GM12878 (cell line): ENCODE measurements around the gene BRSK2.

Source experiments
- BRCA1 ChIP-seq: IDR thresholded peaks from 2 replicates; pipeline ENCODE4 v1.6.1; 2011; ENCODE audit warnings: low read depth, low read length, improper control_type of control experiment
- GABPA ChIP-seq: IDR thresholded peaks from 2 replicates; pipeline ENCODE4 v1.6.1; 2014; ENCODE audit warnings: antibody characterized with exemption, low read depth, mild to moderate bottlenecking, inconsistent platforms
- HDAC2 ChIP-seq: fragments of 200-600 bp; sonication (generic); IDR thresholded peaks from 2 replicates; pipeline ENCODE4 v1.6.1; 2017
- MEF2A ChIP-seq: IDR thresholded peaks from 2 replicates; pipeline ENCODE4 v1.6.1; 2011; ENCODE audit warnings: low read depth, mild to moderate bottlenecking, low read length, moderate library complexity; ENCODE audit not compliant: insufficient read depth
- MTA3 ChIP-seq: IDR thresholded peaks from 2 replicates; pipeline ENCODE4 v1.6.1; 2012; ENCODE audit warnings: low read length, inconsistent platforms, borderline replicate concordance
- PAX8 ChIP-seq: fragments of 450-650 bp; IDR thresholded peaks from 2 replicates; pipeline ENCODE4 v1.6.1; 2017; ENCODE audit warnings: mild to moderate bottlenecking, moderate library complexity
- POLR2A ChIP-seq: IDR thresholded peaks from 2 replicates; pipeline ENCODE4 v1.6.1; 2011; ENCODE audit warnings: low read depth, mild to moderate bottlenecking, low read length
- RAD21 ChIP-seq: IDR thresholded peaks from 2 replicates; pipeline ENCODE4 v1.6.1; 2011; ENCODE audit warnings: mild to moderate bottlenecking, low read depth, low read length, moderate library complexity; ENCODE audit not compliant: insufficient read depth
- RCOR1 ChIP-seq: conservative IDR thresholded peaks from 2 replicates; pipeline ENCODE4 v1.6.1; 2012; ENCODE audit warnings: low read depth, low read length, improper control_type of control experiment
- ZNF274 ChIP-seq: IDR thresholded peaks from one replicate; pipeline ENCODE4 v1.8.0; 2011; ENCODE audit not compliant: insufficient read length, insufficient read depth
- TF ChIP-seq, protein P1 (sequence below), 3 experiments: IDR thresholded peaks in 2 of 3; conservative IDR thresholded peaks in 1 of 3; 2 replicates each; pipeline ENCODE4 v1.5.1; 2011; ENCODE audit warnings: low read depth in 3 of 3, low read length in 3 of 3, mild to moderate bottlenecking in 3 of 3, control low read depth in 2 of 3, moderate library complexity in 2 of 3, inconsistent platforms in 1 of 3, mixed read lengths in 1 of 3; ENCODE audit not compliant: control insufficient read depth in 2 of 3, insufficient read depth in 1 of 3; ENCODE audit errors: extremely low read depth in 1 of 3
- TF ChIP-seq, protein P2 (sequence below): IDR thresholded peaks from 2 replicates; pipeline ENCODE4 v1.6.1; 2012; ENCODE audit warnings: mild to moderate bottlenecking, low read depth, low read length
- TF ChIP-seq, protein P3 (sequence below): IDR thresholded peaks from 2 replicates; pipeline ENCODE4 v1.6.1; 2012; ENCODE audit warnings: low read depth, low read length, improper control_type of control experiment

DNA sequence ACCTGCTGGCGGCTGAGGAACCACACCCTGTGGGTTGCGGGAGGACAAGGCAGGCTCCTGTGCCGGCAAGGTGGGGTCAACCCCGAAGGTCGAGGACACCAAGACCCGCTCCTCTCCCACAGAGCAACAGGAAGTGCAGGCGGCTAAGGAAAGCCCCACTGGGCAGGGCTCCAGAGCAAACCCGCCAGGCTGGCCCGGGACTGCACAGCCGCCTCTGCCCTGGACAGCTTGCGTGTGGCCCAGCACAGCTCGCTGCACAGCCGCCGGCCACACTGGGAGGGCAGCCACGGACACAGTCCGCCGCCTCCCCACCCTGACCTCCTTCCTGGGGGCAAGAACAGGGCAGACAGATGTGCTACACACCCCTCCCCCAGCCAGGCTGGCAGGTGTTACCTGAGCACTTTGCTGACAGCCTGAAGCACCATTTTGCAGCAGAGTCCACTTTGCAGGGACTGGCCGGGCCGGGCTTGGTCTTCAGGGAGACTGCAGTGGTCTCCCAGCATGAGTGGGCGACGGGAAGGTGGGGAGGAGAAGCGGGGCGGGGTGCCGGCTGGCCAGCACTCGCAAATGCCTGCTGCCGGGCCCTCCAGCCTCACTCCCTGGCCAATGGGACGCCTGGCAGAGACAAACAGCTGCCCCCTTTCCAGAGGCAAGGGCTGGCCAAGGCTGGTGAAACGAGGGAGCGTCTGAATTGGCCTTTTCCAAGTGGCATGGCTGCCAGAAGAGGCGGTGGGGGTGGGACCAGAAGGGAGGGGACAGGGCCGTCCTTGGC is 96.5 kb downstream of the BRSK2 start, which contains the start of gene MOB2:
- no peak for TF ChIP-seq POLR2A
- TF ChIP-seq, protein P1, sequence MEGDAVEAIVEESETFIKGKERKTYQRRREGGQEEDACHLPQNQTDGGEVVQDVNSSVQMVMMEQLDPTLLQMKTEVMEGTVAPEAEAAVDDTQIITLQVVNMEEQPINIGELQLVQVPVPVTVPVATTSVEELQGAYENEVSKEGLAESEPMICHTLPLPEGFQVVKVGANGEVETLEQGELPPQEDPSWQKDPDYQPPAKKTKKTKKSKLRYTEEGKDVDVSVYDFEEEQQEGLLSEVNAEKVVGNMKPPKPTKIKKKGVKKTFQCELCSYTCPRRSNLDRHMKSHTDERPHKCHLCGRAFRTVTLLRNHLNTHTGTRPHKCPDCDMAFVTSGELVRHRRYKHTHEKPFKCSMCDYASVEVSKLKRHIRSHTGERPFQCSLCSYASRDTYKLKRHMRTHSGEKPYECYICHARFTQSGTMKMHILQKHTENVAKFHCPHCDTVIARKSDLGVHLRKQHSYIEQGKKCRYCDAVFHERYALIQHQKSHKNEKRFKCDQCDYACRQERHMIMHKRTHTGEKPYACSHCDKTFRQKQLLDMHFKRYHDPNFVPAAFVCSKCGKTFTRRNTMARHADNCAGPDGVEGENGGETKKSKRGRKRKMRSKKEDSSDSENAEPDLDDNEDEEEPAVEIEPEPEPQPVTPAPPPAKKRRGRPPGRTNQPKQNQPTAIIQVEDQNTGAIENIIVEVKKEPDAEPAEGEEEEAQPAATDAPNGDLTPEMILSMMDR (IDR thresholded peaks at IDR 0.05 in 2 of 3, conservative IDR thresholded peaks at IDR 0.05 in 1 of 3; ENCODE audit: control insufficient read depth in 2 of 3, extremely low read depth in 1 of 3, insufficient read depth in 1 of 3, low read depth in 3 of 3, low read length in 3 of 3) = no peak
- TF ChIP-seq PAX8 = no peak
- TF ChIP-seq, protein P2, sequence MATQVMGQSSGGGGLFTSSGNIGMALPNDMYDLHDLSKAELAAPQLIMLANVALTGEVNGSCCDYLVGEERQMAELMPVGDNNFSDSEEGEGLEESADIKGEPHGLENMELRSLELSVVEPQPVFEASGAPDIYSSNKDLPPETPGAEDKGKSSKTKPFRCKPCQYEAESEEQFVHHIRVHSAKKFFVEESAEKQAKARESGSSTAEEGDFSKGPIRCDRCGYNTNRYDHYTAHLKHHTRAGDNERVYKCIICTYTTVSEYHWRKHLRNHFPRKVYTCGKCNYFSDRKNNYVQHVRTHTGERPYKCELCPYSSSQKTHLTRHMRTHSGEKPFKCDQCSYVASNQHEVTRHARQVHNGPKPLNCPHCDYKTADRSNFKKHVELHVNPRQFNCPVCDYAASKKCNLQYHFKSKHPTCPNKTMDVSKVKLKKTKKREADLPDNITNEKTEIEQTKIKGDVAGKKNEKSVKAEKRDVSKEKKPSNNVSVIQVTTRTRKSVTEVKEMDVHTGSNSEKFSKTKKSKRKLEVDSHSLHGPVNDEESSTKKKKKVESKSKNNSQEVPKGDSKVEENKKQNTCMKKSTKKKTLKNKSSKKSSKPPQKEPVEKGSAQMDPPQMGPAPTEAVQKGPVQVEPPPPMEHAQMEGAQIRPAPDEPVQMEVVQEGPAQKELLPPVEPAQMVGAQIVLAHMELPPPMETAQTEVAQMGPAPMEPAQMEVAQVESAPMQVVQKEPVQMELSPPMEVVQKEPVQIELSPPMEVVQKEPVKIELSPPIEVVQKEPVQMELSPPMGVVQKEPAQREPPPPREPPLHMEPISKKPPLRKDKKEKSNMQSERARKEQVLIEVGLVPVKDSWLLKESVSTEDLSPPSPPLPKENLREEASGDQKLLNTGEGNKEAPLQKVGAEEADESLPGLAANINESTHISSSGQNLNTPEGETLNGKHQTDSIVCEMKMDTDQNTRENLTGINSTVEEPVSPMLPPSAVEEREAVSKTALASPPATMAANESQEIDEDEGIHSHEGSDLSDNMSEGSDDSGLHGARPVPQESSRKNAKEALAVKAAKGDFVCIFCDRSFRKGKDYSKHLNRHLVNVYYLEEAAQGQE = no peak
- TF ChIP-seq, protein P3, sequence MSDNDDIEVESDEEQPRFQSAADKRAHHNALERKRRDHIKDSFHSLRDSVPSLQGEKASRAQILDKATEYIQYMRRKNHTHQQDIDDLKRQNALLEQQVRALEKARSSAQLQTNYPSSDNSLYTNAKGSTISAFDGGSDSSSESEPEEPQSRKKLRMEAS = no peak
- no peak for TF ChIP-seq BRCA1
- no peak for TF ChIP-seq RCOR1
- TF ChIP-seq RAD21 = no peak
- TF ChIP-seq GABPA = no peak
- TF ChIP-seq MTA3 = no peak
- TF ChIP-seq HDAC2 = no peak
- TF ChIP-seq MEF2A = no peak
- TF ChIP-seq ZNF274 = no peak
